PC-9 (cell line): ENCODE data around the gene HIF1AN. TPM values are rescaled to one million over a fixed set of nuclear protein-coding genes. Genes with fewer than 3 reads are reported as not detected.
A peak's percentile ranks its signal among the peaks of the same experiment; 100 is the strongest.

Source experiments
- Bru-seq: library from RNA; stranded (reverse); fragments of 400-500 nt; gene quantifications from one replicate; lab custom pipeline; 2021; lab: Mats Ljungman, UMichigan
- BruChase-seq, 2 experiments: library from RNA; stranded (reverse); fragments of 400-500 nt; gene quantifications; one replicate each; lab custom pipeline; 2021; lab: Mats Ljungman, UMichigan
- BruUV-seq: library from RNA; stranded (reverse); fragments of 400-500 nt; replicated peaks from 2 replicates; lab custom pipeline; 2021; lab: Mats Ljungman, UMichigan
- CTCF ChIA-PET: fragments of 300-600 bp; sonication (Branson Sonifier 250); formaldehyde crosslinking; loops from one replicate; lab custom pipeline; 2022; ENCODE audit warnings: antibody characterized with exemption; lab: Charles Lee
- POLR2A ChIA-PET: fragments of 300-600 bp; sonication (Branson Sonifier 250); formaldehyde crosslinking; loops from one replicate; lab custom pipeline; 2022; ENCODE audit warnings: antibody characterized with exemption; ENCODE audit not compliant: unreplicated experiment; lab: Charles Lee
- DNase-seq, 2 experiments: peaks; one replicate each; pipeline versions ENCODE4 v3.0.0 to v3.0.0-alpha.2; 2015 to 2022; ENCODE audit warnings: mixed read lengths in 1 of 2
- H2AFZ ChIP-seq: fragments of 200-600 bp; sonication (generic); 2 replicates; pipeline ENCODE4 v1.8.1; 2017; ENCODE audit warnings: antibody characterized with exemption
- H3F3A ChIP-seq: fragments of 200-600 bp; sonication (generic); 2 replicates; pipeline ENCODE4 v1.8.1; 2017; ENCODE audit warnings: antibody characterized with exemption, mild to moderate bottlenecking, low read depth; ENCODE audit not compliant: insufficient read depth
- H3K27ac ChIP-seq: fragments of 200-600 bp; sonication (generic); 2 replicates; pipeline ENCODE4 v1.6.1; 2016; ENCODE audit warnings: mixed run types
- H3K27me3 ChIP-seq: fragments of 200-600 bp; sonication (generic); 2 replicates; pipeline ENCODE4 v1.6.1; 2016; ENCODE audit warnings: low read depth, mixed run types; ENCODE audit not compliant: insufficient read depth
- H3K36me3 ChIP-seq: fragments of 200-600 bp; sonication (generic); 2 replicates; pipeline ENCODE4 v1.6.1; 2016; ENCODE audit warnings: low read depth, mixed run types
- H3K4me1 ChIP-seq: fragments of 200-600 bp; sonication (generic); replicated peaks from 2 replicates; pipeline ENCODE4 v1.6.1; 2016; ENCODE audit warnings: mixed run types; ENCODE audit not compliant: insufficient read depth
- H3K4me2 ChIP-seq: fragments of 200-600 bp; sonication (generic); 2 replicates; pipeline ENCODE4 v1.6.1; 2017; ENCODE audit warnings: mixed run types
- H3K4me3 ChIP-seq: fragments of 200-600 bp; sonication (generic); 2 replicates; pipeline ENCODE4 v1.6.1; 2016; ENCODE audit warnings: mixed run types
- H3K79me2 ChIP-seq: fragments of 200-600 bp; sonication (generic); 2 replicates; pipeline ENCODE4 v1.6.1; 2017; ENCODE audit warnings: low read depth, mixed run types
- H3K9me2 ChIP-seq: fragments of 200-600 bp; sonication (generic); 2 replicates; pipeline ENCODE4 v1.8.1; 2017; ENCODE audit warnings: mild to moderate bottlenecking; ENCODE audit not compliant: insufficient read depth
- H3K9me3 ChIP-seq: fragments of 200-600 bp; sonication (generic); 2 replicates; pipeline ENCODE4 v1.8.1; 2016; ENCODE audit warnings: low read depth; ENCODE audit not compliant: insufficient read depth
- H4K20me1 ChIP-seq: fragments of 200-600 bp; sonication (generic); 2 replicates; pipeline ENCODE4 v1.8.1; 2017; ENCODE audit not compliant: insufficient read depth
- CTCF ChIP-seq: fragments of 200-600 bp; sonication (generic); conservative IDR thresholded peaks from 2 replicates; pipeline ENCODE4 v1.6.1; 2017; ENCODE audit warnings: mixed run types, antibody characterized with exemption, mild to moderate bottlenecking, moderate library complexity
- EZH2 ChIP-seq: fragments of 200-600 bp; sonication (generic); IDR thresholded peaks from 2 replicates; pipeline ENCODE4 v1.8.0; 2017; ENCODE audit warnings: antibody characterized with exemption, low read depth
- intact Hi-C: fragments of 100-400 bp; cut with micrococcal nuclease; formaldehyde crosslinking; loops from one replicate; pipeline ENCODE4 v1.10.0; 2022; ENCODE audit not compliant: unreplicated experiment
- long read RNA-seq: library from polyadenylated mRNA; stranded (forward); transcript quantifications from one replicate; pipeline ENCODE4 v2.0.0, GENCODE V29; 2022
- total RNA-seq: library from RNA; stranded (reverse); gene quantifications from 2 replicates; pipeline ENCODE4 v1.2.3, GENCODE V29; 2021

HIF1AN gene
- total RNA-seq: 37.5 and 42.0 TPM in 2 replicates
- Bru-seq, nascent RNA: percentile 79 among the genes with signal in this experiment
- BruChase-seq, experiment 1, labeled RNA remaining after a 2-hour chase: percentile 87 among the genes with signal in this experiment
- BruChase-seq, experiment 2, labeled RNA remaining after a 6-hour chase: percentile 92 among the genes with signal in this experiment
- long read RNA-seq, full-length matches to known transcripts: 30 of 55 reads
- long read RNA-seq, partial matches to known transcripts: 2 of 55 reads
- long read RNA-seq, other reads (novel, unspliced or antisense): 23 of 55 reads

GRCh38 chr10:100535715-100536353, at the start of gene HIF1AN:
Gene HIF1AN (plus strand): TSS chr10:100535943. CDS start chr10:100535959, 16 bp downstream.
- Histone ChIP-seq H3K27me3 (no peaks in the 10 kb centered on the region), H3K9me2 (no peaks in the 10 kb centered on the region), H3F3A (no peaks in the 10 kb centered on the region), H4K20me1 (peaks cover 9% of the 10 kb centered on the region; the same call in 1 of the 2 replicates), H3K4me2 (peak within 1 kb of the TSS; percentile 90), H3K27ac (no peak within 1 kb of the TSS), H3K4me1 (peaks cover 5% of the 10 kb centered on the region; the same call in 1 of the 2 replicates), H3K36me3 (0 out of 2 replicates have a peak, but pooled peaks cover 6% of the 10 kb centered on the region), H3K4me3 (peak within 1 kb of the TSS; percentile 74), H3K79me2 (peaks cover 25% of the 10 kb centered on the region), H3K9me3 (no peaks in the 10 kb centered on the region), H2AFZ (peak within 1 kb of the TSS; percentile 79)
- peak; percentile 78 to 82 for DNase-seq
- no TSS peak for BruUV-seq
- intact Hi-C loops: no loop called here
- TF ChIP-seq EZH2: no peak
- peak; percentile 79 for TF ChIP-seq CTCF
- ChIA-PET CTCF (interaction anchor here (0.6 to 1.0 kb wide), 12 partner anchors 9 to 1011 kb away, joined by 3 to 11 read pairs (median 4); partner anchors contain the start of gene DNMBP), POLR2A (interaction anchor here (0.5 to 0.8 kb wide), 10 partner anchors 14 to 808 kb away, joined by 3 to 12 read pairs (median 8); no protein-coding TSS in a partner anchor)

GRCh38 chr10:100487529-100487928, 48.2 kb upstream of the HIF1AN start:
- intact Hi-C loops: no loop called here
- Histone ChIP-seq H3K9me2 (no peaks in the 10 kb centered on the region), H3K9me3 (no peaks in the 10 kb centered on the region), H3K27me3 (peaks cover 6% of the 10 kb centered on the region; the same call in 1 of the 2 replicates), H3K4me2 (no peak overlapping the region), H3F3A (no peaks in the 10 kb centered on the region), H3K36me3 (no peaks in the 10 kb centered on the region), H4K20me1 (no peaks in the 10 kb centered on the region), H3K4me1 (no peaks in the 10 kb centered on the region), H3K4me3 (no peak overlapping the region), H2AFZ (no peak overlapping the region), H3K27ac (no peak overlapping the region), H3K79me2 (no peaks in the 10 kb centered on the region)
- no TSS peak for BruUV-seq
- ChIA-PET POLR2A (no interaction called here), CTCF (no interaction called here)
- TF ChIP-seq CTCF: no peak
- no peak for TF ChIP-seq EZH2
- DNase-seq: no peak

- Histone ChIP-seq H4K20me1 (no peaks in the 10 kb centered on the region), H3F3A (no peaks in the 10 kb centered on the region), H2AFZ (no peak overlapping the region), H3K79me2 (no peaks in the 10 kb centered on the region), H3K4me2 (no peak overlapping the region), H3K36me3 (no peaks in the 10 kb centered on the region), H3K4me1 (no peaks in the 10 kb centered on the region), H3K4me3 (no peak overlapping the region), H3K27me3 (no peaks in the 10 kb centered on the region), H3K9me2 (no peaks in the 10 kb centered on the region), H3K27ac (no peak overlapping the region), H3K9me3 (no peaks in the 10 kb centered on the region)
- DNase-seq: no peak
- ChIA-PET POLR2A (no interaction called here), CTCF (no interaction called here)
- intact Hi-C loops: no loop called here
- no TSS peak for BruUV-seq
- TF ChIP-seq CTCF (no peak), EZH2 (no peak)
Measured at GRCh38 chr10:100489396-100489795, 46.3 kb upstream of the HIF1AN start.
